HG03045 (cell line): ENCODE measurements around the gene PALM3.

Experiments
- ATAC-seq: cut with Tn5 transposase; IDR thresholded peaks from one replicate; pipeline ENCODE4 v1.9.1; 2021; ENCODE audit warnings: mild to moderate bottlenecking, moderate library complexity; ENCODE audit not compliant: unreplicated experiment

The PALM3 gene

DNA sequence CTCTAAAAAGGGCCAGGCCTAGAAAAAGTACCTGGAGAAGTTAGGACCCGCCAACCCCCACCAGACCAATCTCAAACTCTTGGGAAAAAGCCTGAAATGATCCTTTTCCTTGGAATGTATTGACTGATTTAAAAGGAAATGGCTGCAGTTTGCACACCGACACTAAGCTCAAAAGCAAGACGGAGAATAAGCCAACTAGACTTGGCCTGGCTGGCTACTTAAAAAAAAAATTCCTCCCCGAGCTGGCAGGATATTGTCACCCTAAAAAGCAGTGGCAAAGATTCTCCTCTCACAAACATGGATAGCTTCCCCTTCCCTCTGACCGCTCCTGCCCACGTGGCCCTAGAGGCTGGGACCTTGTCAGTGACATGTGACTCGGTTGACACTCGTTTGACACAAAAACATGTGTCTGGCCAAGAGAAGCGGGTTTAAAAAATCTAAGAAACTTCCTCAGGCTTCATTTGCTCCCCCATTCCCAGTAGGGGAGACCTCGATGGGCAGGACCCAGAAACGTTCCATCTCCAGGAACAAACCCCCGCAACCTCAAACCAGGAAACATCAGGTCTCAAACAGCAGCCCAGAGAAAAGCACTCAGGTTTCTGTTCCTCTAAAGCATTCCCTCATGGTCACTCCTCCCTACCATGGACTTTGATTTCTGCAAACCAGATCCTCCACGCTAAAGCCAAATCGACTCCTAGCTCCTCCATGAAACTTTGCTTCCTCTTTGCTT lies 57.1 kb downstream of the PALM3 start:
- ATAC-seq: no peak
